B cell (primary cell): Measurements from ENCODE around the gene ALKBH4. TPM values are rescaled to one million over a fixed set of nuclear protein-coding genes. Genes with fewer than 3 reads are reported as not detected.
A peak's percentile ranks its signal among the peaks of the same experiment; 100 is the strongest.

ENCODE experiments used
- ATAC-seq: fragments of 200-7000 bp; cut with Tn5 transposase; one replicate; pipeline ENCODE4 v1.10.0; 2021; ENCODE audit warnings: low read depth, mild to moderate bottlenecking, moderate number of reproducible peaks, moderate library complexity
- CTCF ChIA-PET: fragments of 350-600 bp; sonication (Branson Sonifier 250); formaldehyde crosslinking; loops from one replicate; lab custom pipeline; 2021; ENCODE audit warnings: antibody characterized with exemption, inconsistent platforms; lab: Charles Lee
- POLR2A ChIA-PET: fragments of 350-600 bp; sonication (Branson Sonifier 250); formaldehyde crosslinking; loops from one replicate; lab custom pipeline; 2021; ENCODE audit warnings: antibody characterized with exemption; lab: Charles Lee
- DNase-seq: peaks from one replicate; pipeline ENCODE4 v3.0.0; 2013
- H2AFZ ChIP-seq: 2 replicates; pipeline ENCODE4 v1.6.1; 2012; ENCODE audit warnings: mild to moderate bottlenecking, low read depth, low read length; ENCODE audit not compliant: insufficient read depth, poor library complexity, severe bottlenecking
- H3K27ac ChIP-seq, 2 donors: 1 replicate in 1 of 2; 2 replicates in 1 of 2; pipeline ENCODE4 v1.5.1; 2012 to 2013; ENCODE audit warnings: low read length in 2 of 2, mild to moderate bottlenecking in 2 of 2, moderate library complexity in 1 of 2
- H3K27me3 ChIP-seq, 4 experiments: fragments of 200-600 bp in 1 of 4; sonication (generic) in 1 of 4; replicated peaks in 1 of 4; 1 replicate in 2 of 4; 2 replicates in 2 of 4; pipeline versions ENCODE4 v1.6.1 to v1.7.0; 2013 to 2016; ENCODE audit warnings: low read length in 3 of 4, mild to moderate bottlenecking in 2 of 4, mixed read lengths in 1 of 4, moderate library complexity in 1 of 4; ENCODE audit not compliant: insufficient read depth in 4 of 4, control insufficient read depth in 3 of 4; ENCODE audit errors: control extremely low read depth in 1 of 4
- H3K36me3 ChIP-seq, 2 experiments: replicated peaks in 1 of 2; 1 replicate in 1 of 2; 2 replicates in 1 of 2; pipeline versions ENCODE4 v1.6.1 to v1.7.1; 2013; ENCODE audit warnings: low read length in 1 of 2; ENCODE audit not compliant: insufficient read depth in 2 of 2, control insufficient read depth in 1 of 2; ENCODE audit errors: control extremely low read depth in 1 of 2, extremely low read depth in 1 of 2
- H3K4me1 ChIP-seq, 2 donors: fragments of 200-600 bp in 1 of 2; sonication (generic) in 1 of 2; 1 replicate in 1 of 2; 2 replicates in 1 of 2; pipeline versions ENCODE4 v1.5.1 to v1.6.1; 2013 to 2017; ENCODE audit warnings: low read length in 2 of 2; ENCODE audit not compliant: control insufficient read depth in 2 of 2, insufficient read depth in 2 of 2
- H3K4me2 ChIP-seq: replicated peaks from 2 replicates; pipeline ENCODE3; 2012; ENCODE audit warnings: mild to moderate bottlenecking, low read depth, low read length; ENCODE audit not compliant: poor library complexity, severe bottlenecking
- H3K4me3 ChIP-seq, 5 experiments: fragments of 200-600 bp in 1 of 5; sonication (generic) in 1 of 5; 1 replicate in 3 of 5; 2 replicates in 2 of 5; pipeline versions ENCODE4 v1.5.1 to v1.7.0; 2011 to 2016; ENCODE audit warnings: low read length in 4 of 5, mild to moderate bottlenecking in 4 of 5, low read depth in 2 of 5, control low read depth in 1 of 5, moderate library complexity in 1 of 5; ENCODE audit not compliant: insufficient read depth in 1 of 5; ENCODE audit errors: control extremely low read depth in 1 of 5, extremely low read depth in 1 of 5
- H3K79me2 ChIP-seq: fragments of 200-600 bp; sonication (generic); one replicate; pipeline ENCODE4 v1.6.0; 2016; ENCODE audit warnings: low read length; ENCODE audit not compliant: control insufficient read depth, insufficient read depth
- H3K9ac ChIP-seq: fragments of 200-600 bp; sonication (generic); 2 replicates; pipeline ENCODE4 v1.6.1; 2017; ENCODE audit warnings: mild to moderate bottlenecking, low read length, moderate library complexity
- H3K9me3 ChIP-seq, 3 donors: one replicate each; pipeline versions ENCODE4 v1.6.1 to v1.7.1; 2013; ENCODE audit warnings: low read length in 2 of 3; ENCODE audit not compliant: control insufficient read depth in 2 of 3, insufficient read depth in 1 of 3; ENCODE audit errors: control extremely low read depth in 1 of 3
- H4K20me1 ChIP-seq: 2 replicates; pipeline ENCODE4 v1.6.0; 2012; ENCODE audit warnings: mild to moderate bottlenecking, low read length; ENCODE audit not compliant: insufficient read depth, control insufficient read depth, poor library complexity, severe bottlenecking
- H3K27ac Mint-ChIP-seq: one replicate; pipeline ENCODE4 v1.8.0; 2021; ENCODE audit warnings: mixed read lengths
- H3K27me3 Mint-ChIP-seq: one replicate; pipeline ENCODE4 v1.8.0; 2021; ENCODE audit warnings: mixed read lengths
- H3K4me1 Mint-ChIP-seq: one replicate; pipeline ENCODE4 v1.8.0; 2021; ENCODE audit warnings: mixed read lengths
- H3K4me3 Mint-ChIP-seq: one replicate; pipeline ENCODE4 v1.8.0; 2021; ENCODE audit warnings: mixed read lengths
- H3K9me3 Mint-ChIP-seq: one replicate; pipeline ENCODE4 v1.8.0; 2022; ENCODE audit warnings: mixed read lengths; ENCODE audit not compliant: insufficient read depth
- CTCF ChIP-seq: fragments of 200-600 bp; IDR thresholded peaks from one replicate; pipeline ENCODE4 v1.8.0; 2022; ENCODE audit warnings: antibody characterized with exemption, mild to moderate bottlenecking
- EZH2 ChIP-seq: IDR thresholded peaks from 2 replicates; pipeline ENCODE4 v1.6.1; 2012; ENCODE audit warnings: borderline replicate concordance, low read depth, mild to moderate bottlenecking, moderate library complexity, low read length; ENCODE audit not compliant: insufficient read depth, poor library complexity, severe bottlenecking
- WGBS: methylation state at CpG from one replicate; pipeline ENCODE4 v1.1.5; 2013; ENCODE audit warnings: missing lambda C conversion rate; ENCODE audit not compliant: insufficient coverage; 5-methylcytosine and 5-hydroxymethylcytosine counted together
- intact Hi-C: fragments of 100-400 bp; cut with micrococcal nuclease; formaldehyde crosslinking; loops from one replicate; pipeline ENCODE4 v1.10.0; 2022
- polyA plus RNA-seq: library from polyadenylated mRNA; depleted of rRNA; stranded (reverse); fragments of >200 nt; gene quantifications from 2 replicates; pipeline ENCODE4 v1.2.3, GENCODE V29; 2012
- total RNA-seq, 2 donors: library from RNA; stranded (reverse); fragments of 120-200 nt in 1 of 2; gene quantifications; 1 replicate in 1 of 2; 2 replicates in 1 of 2; pipeline versions ENCODE4 v1.2.3 to v1.2.4, GENCODE V29; 2013 to 2022

The ALKBH4 gene
- total and polyA plus RNA-seq, 2 donors (not counting 1 experiment from before 2014, with no cell fraction given), result 6.2 to 8.6 TPM

- Mint-ChIP-seq H3K27me3 (no peaks in the 10 kb centered on the region), H3K9me3 (no peaks in the 10 kb centered on the region), H3K4me1 (peaks cover 69% of the 10 kb centered on the region), H3K27ac (peak overlapping the region; percentile 96), H3K4me3 (peak overlapping the region; percentile 84)
- H3K27me3 ChIP-seq, result no peaks in the 10 kb centered on the region
- H3K79me2 ChIP-seq, result peaks cover 61% of the 10 kb centered on the region
- H3K36me3 ChIP-seq, result peaks cover 2 to 20% of the 10 kb centered on the region in 2 experiments
- H3K4me1 ChIP-seq, result peaks cover 74 to 82% of the 10 kb centered on the region in 2 donors
- ATAC-seq, result peak; percentile 58
- H3K27ac ChIP-seq, result peak overlapping the region; percentile 98 to 100
- WGBS, result 26% methylated on average over 24 of the region's 27 CpGs
- H3K4me2 ChIP-seq, result peak overlapping the region; percentile 95
- CTCF ChIA-PET, result interaction anchor here (0.5 to 46.3 kb wide), 8 partner anchors 9 to 239 kb away, joined by 3 to 1182 read pairs (median 4); no protein-coding TSS in a partner anchor
- peak; percentile 87 for DNase-seq
- peak overlapping the region; percentile 95 for H3K9ac ChIP-seq
- H3K4me3 ChIP-seq, result peak overlapping the region in 4 of 5 experiments; percentile 69 to 97 (median 95)
- intact Hi-C loops, result loop anchor here (1.0 kb wide), 4 partner anchors 7 to 36 kb away; partner anchors contain the start of gene PRKRIP1
- no peak overlapping the region for H2AFZ ChIP-seq
- H4K20me1 ChIP-seq, result no peaks in the 10 kb centered on the region
- no peaks in the 10 kb centered on the region for H3K9me3 ChIP-seq
- TF ChIP-seq EZH2 (no peak), CTCF (no peak)
- POLR2A ChIA-PET, result interaction anchor here (0.7 to 13.6 kb wide), 7 partner anchors 8 to 126 kb away, joined by 3 to 223 read pairs (median 6); no protein-coding TSS in a partner anchor
These were observed 32.0 kb downstream of the ALKBH4 start for GRCh38 chr7:102432442-102433218.
